ENCODE results near the gene PHPT1. TPM values are rescaled to one million over a fixed set of nuclear protein-coding genes. Genes with fewer than 3 reads are reported as not detected.
A peak's percentile ranks its signal among the peaks of the same experiment; 100 is the strongest.
"Not testable (repeated sequence)": the region's sequence is repeated elsewhere in the genome, so short reads cannot be mapped to it uniquely, and the experiment has no call there.

The PHPT1 gene
- total RNA-seq, 1 experiment from 2014 or later, result 94.7 TPM

DNA sequence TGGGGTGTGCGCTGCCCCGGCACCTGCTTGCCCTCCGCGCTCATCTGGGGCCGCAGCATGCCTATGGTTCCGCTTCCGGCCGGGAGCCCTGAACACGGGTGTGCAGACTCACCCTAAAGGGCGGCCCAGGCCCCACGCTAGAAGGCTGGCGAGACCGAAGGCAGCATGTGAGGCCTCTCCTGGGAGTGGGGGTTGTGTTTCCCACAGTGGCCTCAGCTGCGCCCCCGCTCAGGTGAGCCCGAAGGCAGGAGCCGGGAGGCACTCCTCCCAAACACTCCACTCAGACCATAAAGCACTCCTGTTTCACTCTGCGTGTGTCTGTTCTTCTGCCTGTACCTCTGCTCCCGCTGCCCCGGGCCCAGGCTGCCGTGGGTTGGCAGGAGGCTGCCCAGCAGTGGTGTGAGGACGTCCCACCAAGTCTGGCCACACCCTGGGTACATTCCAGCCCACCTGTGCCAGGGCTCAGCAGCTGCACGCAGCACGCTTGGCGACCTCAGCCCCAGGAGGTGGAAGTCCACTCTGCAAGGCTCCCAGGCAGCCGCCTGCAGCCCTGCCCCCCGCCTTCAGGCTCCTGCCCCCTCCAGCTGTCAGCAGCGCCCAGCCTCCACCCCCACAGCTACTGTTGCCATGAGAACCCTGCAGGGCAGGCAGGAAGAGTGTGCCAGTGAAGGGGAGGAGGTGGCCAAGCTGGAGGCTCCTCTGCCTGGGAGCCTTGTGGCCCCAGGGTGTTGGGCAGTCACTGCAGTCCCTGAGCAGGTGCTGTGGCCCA lies 8.1 kb upstream of the PHPT1 start:
- BruUV-seq (replicated peaks), result no TSS peak
- ChIA-PET CTCF (no interaction called here), POLR2A (ENCODE audit: low non-redundant PET) (no interaction called here)
- H3K27ac ChIP-seq (ENCODE audit: low read depth, low read length, poor library complexity, severe bottlenecking), result peak overlapping the region; percentile 48
- intact Hi-C loops (cut with micrococcal nuclease; ENCODE audit: unreplicated experiment), result loop anchor here (5.0 kb wide), 1 partner anchor 39 kb away; no protein-coding TSS in a partner anchor
- no peaks in the 10 kb centered on the region for H3K27me3 ChIP-seq (replicated peaks; ENCODE audit: insufficient read depth, low read depth, low read length, poor library complexity)
- H3K4me1 ChIP-seq (ENCODE audit: insufficient read depth, low read length, poor library complexity, severe bottlenecking), result peaks cover 32% of the 10 kb centered on the region
- H3K4me3 ChIP-seq (ENCODE audit: low read depth, low read length, poor library complexity, severe bottlenecking), result no peak overlapping the region
- H3K36me3 ChIP-seq (ENCODE audit: insufficient read depth, low read length, poor library complexity, severe bottlenecking), result peaks cover 26% of the 10 kb centered on the region
- DNase-seq (ENCODE audit: low spot score), result peak; percentile 92
- H3K9me3 ChIP-seq (ENCODE audit: low read depth, low read length, poor library complexity, severe bottlenecking), result no peaks in the 10 kb centered on the region
- TF ChIP-seq CTCF (conservative IDR thresholded peaks at IDR 0.05; ENCODE audit: low read depth, low read length) (no peak), EZH2 (IDR thresholded peaks at IDR 0.05; ENCODE audit: borderline replicate concordance, low read depth, low read length, poor library complexity, severe bottlenecking) (no peak)

DNA sequence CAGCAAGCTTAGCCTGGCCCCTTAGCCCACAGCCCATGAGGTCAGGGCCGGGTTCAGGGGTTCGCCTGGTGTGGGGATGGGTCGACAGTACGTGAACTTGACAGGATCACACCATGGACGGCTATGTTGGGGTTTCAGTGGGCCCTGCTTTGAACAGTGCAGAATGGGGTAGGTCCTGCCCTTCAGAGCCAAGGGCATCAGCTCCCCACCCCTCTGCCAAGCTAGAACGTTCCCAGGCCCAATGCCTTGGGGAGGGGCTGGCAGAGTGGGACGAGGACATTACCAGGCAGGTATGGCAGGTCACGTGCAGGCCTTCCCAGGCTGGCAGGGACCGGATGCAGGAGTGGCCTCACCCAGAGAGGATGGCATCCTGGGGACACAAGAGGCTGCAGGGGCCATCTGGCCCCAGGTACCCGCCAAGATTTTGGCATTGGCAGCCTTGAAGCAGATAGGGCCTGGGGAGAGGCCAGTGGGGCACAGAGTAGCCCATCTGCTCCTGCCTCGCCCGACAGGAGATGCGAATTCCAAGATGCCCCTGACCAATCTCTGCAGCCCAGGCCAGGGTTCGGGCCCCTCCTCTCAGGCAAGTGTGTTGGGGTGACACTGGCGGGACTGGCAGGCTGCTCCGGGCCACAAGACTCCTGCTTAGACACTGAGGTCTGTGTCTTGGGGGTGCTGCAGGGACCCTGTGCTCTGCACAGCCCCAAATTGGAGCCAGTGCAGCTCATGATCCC lies 7.4 kb upstream of the PHPT1 start:
- Histone ChIP-seq H3K4me1 (ENCODE audit: insufficient read depth, low read length, poor library complexity, severe bottlenecking) (peaks cover 32% of the 10 kb centered on the region), H3K4me3 (ENCODE audit: low read depth, low read length, poor library complexity, severe bottlenecking) (peak overlapping the region; percentile 35), H3K36me3 (ENCODE audit: insufficient read depth, low read length, poor library complexity, severe bottlenecking) (peaks cover 23% of the 10 kb centered on the region), H3K27ac (ENCODE audit: low read depth, low read length, poor library complexity, severe bottlenecking) (peak overlapping the region; percentile 48)
- H3K9me3 ChIP-seq (ENCODE audit: low read depth, low read length, poor library complexity, severe bottlenecking); POLR2A ChIA-PET (ENCODE audit: low non-redundant PET); BruUV-seq (replicated peaks); DNase-seq (ENCODE audit: low spot score); H3K27me3 ChIP-seq (replicated peaks; ENCODE audit: insufficient read depth, low read depth, low read length, poor library complexity): not testable (repeated sequence)
- intact Hi-C loops (cut with micrococcal nuclease; ENCODE audit: unreplicated experiment), result loop anchor here (5.0 kb wide), 1 partner anchor 40 kb away; no protein-coding TSS in a partner anchor
- CTCF ChIA-PET, result interaction anchor here (0.7 to 1.1 kb wide), 4 partner anchors 19 to 193 kb away, joined by 3 to 4 read pairs (median 3); no protein-coding TSS in a partner anchor

DNA sequence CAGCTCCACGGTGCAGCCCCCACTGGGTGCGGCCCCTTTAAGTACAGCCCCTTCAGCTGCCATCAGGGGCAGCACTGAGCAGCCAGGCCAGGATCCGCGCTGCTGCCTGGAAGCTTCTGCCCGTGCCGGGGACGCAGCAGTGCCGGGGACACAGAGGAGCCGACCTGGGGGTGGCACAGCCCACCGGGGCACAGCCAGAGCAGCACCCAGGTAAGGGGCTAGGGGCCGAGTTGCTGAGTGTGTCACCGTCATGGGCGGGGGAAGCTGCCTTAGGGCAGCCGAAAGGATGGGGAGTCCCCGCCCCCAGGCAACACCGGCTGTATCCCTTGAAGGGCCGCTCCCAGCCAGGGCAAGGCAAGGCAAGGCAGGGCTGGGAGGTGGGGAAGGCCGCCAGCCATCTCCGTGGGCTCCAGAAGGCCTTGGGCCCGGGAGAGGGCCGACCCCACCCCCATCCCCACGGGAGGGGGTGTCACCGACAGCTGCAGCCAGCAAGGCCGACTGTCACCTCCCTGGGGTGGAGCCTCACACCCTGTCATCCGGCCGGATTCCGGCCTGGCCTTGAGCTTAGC lies 6.7 kb upstream of the PHPT1 start, which contains the start of gene AJM1:
Gene AJM1 (plus strand): TSS at position 99 of the 569 bp plus-strand sequence. CDS start 1,937 bp downstream, outside the sequence.
- BruUV-seq (replicated peaks); POLR2A ChIA-PET (ENCODE audit: low non-redundant PET); H3K27me3 ChIP-seq (replicated peaks; ENCODE audit: insufficient read depth, low read depth, low read length, poor library complexity); H3K9me3 ChIP-seq (ENCODE audit: low read depth, low read length, poor library complexity, severe bottlenecking): not testable (repeated sequence)
- Histone ChIP-seq H3K4me1 (ENCODE audit: insufficient read depth, low read length, poor library complexity, severe bottlenecking) (peaks cover 32% of the 10 kb centered on the region), H3K27ac (ENCODE audit: low read depth, low read length, poor library complexity, severe bottlenecking) (peak within 1 kb of the TSS; percentile 48), H3K4me3 (ENCODE audit: low read depth, low read length, poor library complexity, severe bottlenecking) (peak within 1 kb of the TSS; percentile 35), H3K36me3 (ENCODE audit: insufficient read depth, low read length, poor library complexity, severe bottlenecking) (peaks cover 23% of the 10 kb centered on the region)
- CTCF ChIA-PET, result interaction anchor here (0.6 to 1.1 kb wide), 5 partner anchors 20 to 193 kb away, joined by 3 to 4 read pairs (median 3); no protein-coding TSS in a partner anchor
- DNase-seq (ENCODE audit: low spot score), result peak; percentile 91
- intact Hi-C loops (cut with micrococcal nuclease; ENCODE audit: unreplicated experiment), result loop anchor here (5.0 kb wide), 1 partner anchor 40 kb away; no protein-coding TSS in a partner anchor
- TF ChIP-seq CTCF (conservative IDR thresholded peaks at IDR 0.05; ENCODE audit: low read depth, low read length), result peak; percentile 86

GRCh38 chr9:136843159-136843800 lies 5.9 kb upstream of the PHPT1 start:
- H3K27ac ChIP-seq (ENCODE audit: low read depth, low read length, poor library complexity, severe bottlenecking); DNase-seq (ENCODE audit: low spot score); H3K27me3 ChIP-seq (replicated peaks; ENCODE audit: insufficient read depth, low read depth, low read length, poor library complexity); H3K9me3 ChIP-seq (ENCODE audit: low read depth, low read length, poor library complexity, severe bottlenecking); BruUV-seq (replicated peaks); H3K4me3 ChIP-seq (ENCODE audit: low read depth, low read length, poor library complexity, severe bottlenecking); POLR2A ChIA-PET (ENCODE audit: low non-redundant PET): not testable (repeated sequence)
- intact Hi-C loops (cut with micrococcal nuclease; ENCODE audit: unreplicated experiment), result loop anchor here (5.0 kb wide), 1 partner anchor 41 kb away; no protein-coding TSS in a partner anchor
- H3K4me1 ChIP-seq (ENCODE audit: insufficient read depth, low read length, poor library complexity, severe bottlenecking), result peaks cover 32% of the 10 kb centered on the region
- CTCF ChIA-PET, result interaction anchor here (0.6 to 0.7 kb wide), 3 partner anchors 50 to 78 kb away, joined by 3 to 5 read pairs (median 4); no protein-coding TSS in a partner anchor
- peaks cover 17% of the 10 kb centered on the region for H3K36me3 ChIP-seq (ENCODE audit: insufficient read depth, low read length, poor library complexity, severe bottlenecking)
